H1 (cell line): ENCODE measurements around the gene CHCHD3. TPM values are rescaled to one million over a fixed set of nuclear protein-coding genes. Genes with fewer than 3 reads are reported as not detected.

Source experiments
- CTCF ChIA-PET: fragments of 300-600 bp; sonication (Branson Sonifier 250); formaldehyde crosslinking; loops from one replicate; lab custom pipeline; 2021; ENCODE audit not compliant: partially characterized antibody; lab: Charles Lee
- POLR2A ChIA-PET: fragments of 300-600 bp; sonication (Branson Sonifier 250); formaldehyde crosslinking; loops from one replicate; lab custom pipeline; 2021; ENCODE audit warnings: inconsistent platforms; ENCODE audit not compliant: partially characterized antibody; lab: Charles Lee
- DNase-seq, 2 experiments: peaks; one replicate each; pipeline versions ENCODE4 v3.0.0 to v3.0.0-alpha.2; 2010 to 2022; ENCODE audit warnings: low spot score in 2 of 2, low read depth in 1 of 2, mixed read lengths in 1 of 2
- FAIRE-seq: peaks from 2 replicates; lab custom pipeline; 2011; peaks lifted over from hg19 to GRCh38; lab: Jason Lieb, UNC
- H2AFZ ChIP-seq: 2 replicates; pipeline ENCODE4 v1.8.1; 2012; ENCODE audit warnings: low read length, inconsistent platforms
- H2AK5ac ChIP-seq: 2 replicates; pipeline ENCODE4 v1.6.1; 2013; ENCODE audit warnings: low read depth, low read length
- H2BK120ac ChIP-seq: replicated peaks from 2 replicates; pipeline ENCODE3; 2013; ENCODE audit warnings: low read depth, low read length, inconsistent platforms
- H2BK12ac ChIP-seq: 2 replicates; pipeline ENCODE4 v1.6.1; 2013; ENCODE audit warnings: low read depth, low read length
- H2BK15ac ChIP-seq: 2 replicates; pipeline ENCODE4 v1.6.1; 2013; ENCODE audit warnings: low read length
- H2BK20ac ChIP-seq: 2 replicates; pipeline ENCODE4 v1.6.1; 2013; ENCODE audit warnings: low read length
- H2BK5ac ChIP-seq: 2 replicates; pipeline ENCODE4 v1.6.1; 2013; ENCODE audit warnings: low read depth, low read length
- H3K14ac ChIP-seq: 2 replicates; pipeline ENCODE4 v1.6.1; 2013; ENCODE audit warnings: inconsistent platforms; ENCODE audit not compliant: insufficient read length
- H3K18ac ChIP-seq: 2 replicates; pipeline ENCODE4 v1.6.1; 2013; ENCODE audit warnings: low read length; ENCODE audit errors: extremely low read depth
- H3K23ac ChIP-seq: 2 replicates; pipeline ENCODE4 v1.6.1; 2013; ENCODE audit warnings: inconsistent platforms; ENCODE audit not compliant: insufficient read length
- H3K23me2 ChIP-seq: 2 replicates; pipeline ENCODE4 v1.6.1; 2013; ENCODE audit warnings: low read depth, low read length
- H3K27ac ChIP-seq: 2 replicates; pipeline ENCODE4 v1.6.1; 2011; ENCODE audit warnings: low read depth, low read length, inconsistent platforms
- H3K27me3 ChIP-seq, 4 experiments: replicated peaks in 1 of 4; 1 replicate in 1 of 4; 2 replicates in 3 of 4; pipeline versions ENCODE4 v1.6.1 to v1.8.1; 2011 to 2013; ENCODE audit warnings: low read length in 3 of 4, mild to moderate bottlenecking in 3 of 4, inconsistent platforms in 2 of 4, mixed read lengths in 2 of 4, moderate library complexity in 1 of 4; ENCODE audit not compliant: control insufficient read depth in 3 of 4, insufficient read depth in 3 of 4; ENCODE audit errors: extremely low read depth in 1 of 4
- H3K36me3 ChIP-seq, 4 experiments: 2 replicates each; pipeline versions ENCODE4 v1.6.1 to v1.8.1; 2011 to 2013; ENCODE audit warnings: mild to moderate bottlenecking in 4 of 4, low read length in 3 of 4, moderate library complexity in 2 of 4, control low read depth in 1 of 4, inconsistent platforms in 1 of 4; ENCODE audit not compliant: insufficient read depth in 4 of 4, control insufficient read depth in 2 of 4
- H3K4ac ChIP-seq: replicated peaks from 2 replicates; pipeline ENCODE3; 2013; ENCODE audit warnings: low read length, low read depth, mixed read lengths, inconsistent platforms; ENCODE audit not compliant: insufficient read length
- H3K4me1 ChIP-seq, 4 experiments: replicated peaks in 1 of 4; 1 replicate in 1 of 4; 2 replicates in 3 of 4; pipeline versions ENCODE4 v1.6.1 to v1.8.1; 2011 to 2013; ENCODE audit warnings: low read length in 3 of 4, inconsistent platforms in 2 of 4, mixed read lengths in 1 of 4; ENCODE audit not compliant: insufficient read depth in 4 of 4, control insufficient read depth in 3 of 4
- H3K4me2 ChIP-seq, 2 experiments: 2 replicates each; pipeline versions ENCODE4 v1.6.1 to v1.8.1; 2011 to 2013; ENCODE audit warnings: low read depth in 2 of 2, low read length in 2 of 2, control low read depth in 1 of 2, inconsistent platforms in 1 of 2, mild to moderate bottlenecking in 1 of 2; ENCODE audit not compliant: insufficient read depth in 1 of 2
- H3K4me3 ChIP-seq, 4 experiments: fragments of 200-600, 300-600 bp in 1 of 4; sonication (generic), shearing (Covaris generic), sonication (Bioruptor Twin) in 1 of 4; 2 replicates each; pipeline versions ENCODE4 v1.5.1 to v1.8.1; 2011 to 2016; ENCODE audit warnings: low read length in 4 of 4, low read depth in 3 of 4, control low read depth in 2 of 4, inconsistent platforms in 2 of 4, mild to moderate bottlenecking in 2 of 4, mixed read lengths in 1 of 4, moderate library complexity in 1 of 4; ENCODE audit not compliant: insufficient read depth in 2 of 4; ENCODE audit errors: extremely low read depth in 1 of 4
- H3K56ac ChIP-seq: replicated peaks from 2 replicates; pipeline ENCODE3; 2013; ENCODE audit warnings: low read depth, mild to moderate bottlenecking, mixed read lengths, low read length, inconsistent platforms; ENCODE audit not compliant: insufficient read length
- H3K79me1 ChIP-seq: 2 replicates; pipeline ENCODE4 v1.6.1; 2013; ENCODE audit warnings: low read depth, low read length, control low read depth
- H3K79me2 ChIP-seq, 2 experiments: 2 replicates each; pipeline versions ENCODE4 v1.6.1 to v1.8.1; 2012 to 2013; ENCODE audit warnings: low read length in 2 of 2, mild to moderate bottlenecking in 2 of 2, inconsistent platforms in 1 of 2; ENCODE audit not compliant: insufficient read depth in 2 of 2, control insufficient read depth in 1 of 2
- H3K9ac ChIP-seq, 4 experiments: replicated peaks in 1 of 4; 1 replicate in 1 of 4; 2 replicates in 3 of 4; pipeline versions ENCODE4 v1.6.1 to v1.8.1; 2011 to 2013; ENCODE audit warnings: low read depth in 3 of 4, low read length in 3 of 4, control low read depth in 2 of 4, mild to moderate bottlenecking in 2 of 4, moderate library complexity in 2 of 4, inconsistent platforms in 1 of 4; ENCODE audit errors: extremely low read depth in 1 of 4
- H3K9me3 ChIP-seq, 2 experiments: 2 replicates each; pipeline versions ENCODE4 v1.6.1 to v1.8.1; 2012 to 2013; ENCODE audit warnings: mild to moderate bottlenecking in 2 of 2, moderate library complexity in 2 of 2, control low read depth in 1 of 2, inconsistent platforms in 1 of 2, low read depth in 1 of 2, low read length in 1 of 2, mixed read lengths in 1 of 2; ENCODE audit not compliant: insufficient read depth in 2 of 2
- H4K20me1 ChIP-seq, 2 experiments: replicated peaks in 1 of 2; 2 replicates each; pipeline versions ENCODE3 to v1.8.1; 2011 to 2013; ENCODE audit warnings: inconsistent platforms in 2 of 2, low read length in 2 of 2, mild to moderate bottlenecking in 1 of 2; ENCODE audit not compliant: insufficient read depth in 2 of 2, control insufficient read depth in 1 of 2
- H4K5ac ChIP-seq: 2 replicates; pipeline ENCODE4 v1.6.1; 2013; ENCODE audit warnings: low read length, low read depth, mixed read lengths, inconsistent platforms; ENCODE audit not compliant: insufficient read length
- H4K8ac ChIP-seq: 2 replicates; pipeline ENCODE4 v1.8.0; 2013; ENCODE audit warnings: mild to moderate bottlenecking, moderate library complexity, low read length, inconsistent platforms; ENCODE audit not compliant: insufficient read depth; ENCODE audit errors: extremely low read depth
- H4K91ac ChIP-seq: replicated peaks from 2 replicates; pipeline ENCODE3; 2013; ENCODE audit warnings: low read length, mixed read lengths, inconsistent platforms; ENCODE audit not compliant: insufficient read length
- BRCA1 ChIP-seq: IDR thresholded peaks from 2 replicates; pipeline ENCODE4 v1.6.1; 2012; ENCODE audit warnings: low read depth, low read length, improper control_type of control experiment
- CBX5 ChIP-seq: fragments of 300-800, 300-1000 bp; sonication (generic); IDR thresholded peaks from 2 replicates; pipeline ENCODE4 v1.7.1; 2016; ENCODE audit warnings: antibody characterized with exemption, low read length, low read depth
- CBX8 ChIP-seq: fragments of 300-800, 300-1000 bp; sonication (generic); IDR thresholded peaks from 2 replicates; pipeline ENCODE4 v1.7.1; 2016; ENCODE audit warnings: low read depth, low read length, borderline replicate concordance
- FOSL1 ChIP-seq: IDR thresholded peaks from 2 replicates; pipeline ENCODE4 v1.6.1; 2011; ENCODE audit warnings: mild to moderate bottlenecking, low read depth, low read length, moderate library complexity; ENCODE audit not compliant: insufficient read depth
- GABPA ChIP-seq: IDR thresholded peaks from 2 replicates; pipeline ENCODE4 v1.6.1; 2011; ENCODE audit warnings: mild to moderate bottlenecking, low read length, moderate library complexity, borderline replicate concordance; ENCODE audit not compliant: insufficient read depth
- GTF2F1 ChIP-seq: IDR thresholded peaks from 2 replicates; pipeline ENCODE4 v1.6.1; 2012; ENCODE audit warnings: low read depth, low read length, improper control_type of control experiment, borderline replicate concordance
- KDM4A ChIP-seq: IDR thresholded peaks from one replicate; pipeline ENCODE4 v1.7.1; 2012; ENCODE audit warnings: low read depth, mild to moderate bottlenecking, moderate library complexity, low read length, inconsistent platforms; ENCODE audit not compliant: severe bottlenecking
- NANOG ChIP-seq: IDR thresholded peaks from 2 replicates; pipeline ENCODE4 v1.6.1; 2011; ENCODE audit warnings: low read length, low read depth, mild to moderate bottlenecking, inconsistent platforms; ENCODE audit not compliant: insufficient read depth, poor library complexity, severe bottlenecking
- PHF8 ChIP-seq: fragments of 200-600 bp; sonication (generic); conservative IDR thresholded peaks from 2 replicates; pipeline ENCODE4 v1.7.1; 2012; ENCODE audit warnings: low read depth, mild to moderate bottlenecking, inconsistent platforms, low read length, moderate library complexity
- RNF2 ChIP-seq: fragments of 200-900, 300-1000 bp; sonication (generic); IDR thresholded peaks from 2 replicates; pipeline ENCODE4 v1.7.1; 2016; ENCODE audit warnings: borderline replicate concordance, low read depth, mild to moderate bottlenecking, antibody characterized with exemption, low read length; ENCODE audit not compliant: poor library complexity, severe bottlenecking; ENCODE audit errors: missing control alignments
- SUZ12 ChIP-seq: fragments of 200-600 bp; sonication (generic); IDR thresholded peaks from 2 replicates; pipeline ENCODE4 v1.6.1; 2012; ENCODE audit warnings: mild to moderate bottlenecking, inconsistent platforms, low read length, moderate library complexity, mixed read lengths
- TAF1 ChIP-seq: IDR thresholded peaks from 2 replicates; pipeline ENCODE4 v1.6.1; 2011; ENCODE audit warnings: mild to moderate bottlenecking, low read depth, low read length
- TBP ChIP-seq: IDR thresholded peaks from 2 replicates; pipeline ENCODE4 v1.6.1; 2011; ENCODE audit warnings: low read depth, low read length, improper control_type of control experiment
- WGBS, 2 experiments: shearing (Covaris generic) in 1 of 2; methylation state at CpG; one replicate each; pipeline versions ENCODE4 v1.1.6 to v1.1.7; 2013 to 2015; ENCODE audit warnings: low lambda C conversion rate in 2 of 2, mixed read lengths in 2 of 2, inconsistent platforms in 1 of 2, low coverage in 1 of 2, missing lambda C conversion rate in 1 of 2; ENCODE audit not compliant: insufficient replicate concordance in 2 of 2, insufficient coverage in 1 of 2, insufficient read length in 1 of 2; ENCODE audit errors: extremely low coverage in 1 of 2, missing lambda C conversion rate in 1 of 2; 5-methylcytosine and 5-hydroxymethylcytosine counted together
- polyA plus RNA-seq, 7 experiments: library from polyadenylated mRNA; depleted of rRNA in 3 of 7; stranded (reverse) in 5 of 7; unstranded in 2 of 7; fragments of >200 nt in 5 of 7; fragments of 200-250 nt in 2 of 7; gene quantifications; 1 replicate in 5 of 7; 2 replicates in 1 of 7; 4 replicates in 1 of 7; pipeline versions ENCODE4 v1.2.1 to v1.2.3, GENCODE V29; 2011 to 2013; ENCODE audit warnings: missing spikeins in 2 of 7, mixed read lengths in 2 of 7
- total RNA-seq: library from RNA; stranded (reverse); fragmentation: NEBNext Ultra II Directional; extraction: Animal tissue kit (Norgen Biotek cat#: 25700); gene quantifications from 2 replicates; pipeline ENCODE4 v1.2.1, GENCODE V29; 2021

The CHCHD3 gene
- total and polyA plus RNA-seq, 2 of the 8 experiments (the other 6 are each of a cell fraction or from before 2014, with no cell fraction given) = 42.9 to 137 TPM

DNA sequence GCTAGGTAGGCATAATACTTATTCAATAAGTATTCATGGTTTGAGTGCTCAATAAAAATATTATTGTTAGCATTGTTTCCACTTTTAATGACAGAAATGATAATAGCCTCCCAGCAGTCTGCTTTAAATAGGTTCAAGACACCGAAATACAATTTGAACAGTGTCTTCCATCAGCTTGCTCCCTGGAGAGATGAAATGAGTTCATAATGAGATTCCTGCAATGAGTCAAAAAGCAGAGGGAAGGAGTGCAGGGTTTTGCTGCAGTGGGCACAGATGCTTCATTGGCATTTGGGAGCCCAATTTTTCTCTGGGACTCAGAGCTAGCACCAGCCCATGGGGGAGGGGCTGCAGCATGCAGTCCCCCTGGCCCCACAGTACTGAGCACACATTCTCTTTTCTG is 32.6 kb upstream of the CHCHD3 start:
- H3K27ac ChIP-seq = no peak overlapping the region
- peaks cover 0 to 7% (median 3%) of the 10 kb centered on the region in 4 experiments; a peak in 5 of 7 replicates for H3K4me1 ChIP-seq
- TF ChIP-seq CBX8 (no peak), PHF8 (no peak), RNF2 (no peak), FOSL1 (no peak), SUZ12 (no peak), CBX5 (no peak), KDM4A (no peak), TBP (no peak), NANOG (no peak), TAF1 (no peak), GTF2F1 (no peak), GABPA (no peak), BRCA1 (no peak)
- H3K4ac ChIP-seq = no peak overlapping the region
- no peak overlapping the region for H3K23ac ChIP-seq
- no peak overlapping the region for H4K5ac ChIP-seq
- no peak overlapping the region for H2BK5ac ChIP-seq
- H3K23me2 ChIP-seq = no peaks in the 10 kb centered on the region
- 0 out of 4 replicates have a peak, but pooled peaks cover 0 to 3% of the 10 kb centered on the region in 2 experiments for H3K9me3 ChIP-seq
- no peak overlapping the region for H3K56ac ChIP-seq
- H2BK120ac ChIP-seq = no peak overlapping the region
- H2AK5ac ChIP-seq = no peak overlapping the region
- H3K79me2 ChIP-seq = no peaks in the 10 kb centered on the region
- WGBS, 2 experiments = 80% methylated on average over 1 of the region's 1 CpG; no CpG with 5 or more reads in 1 of the 2 experiments
- no peak overlapping the region for H3K9ac ChIP-seq
- DNase-seq (no peak), FAIRE-seq (no peak)
- no peak overlapping the region for H2BK15ac ChIP-seq
- no peak overlapping the region for H2BK12ac ChIP-seq
- H3K18ac ChIP-seq = no peak overlapping the region
- ChIA-PET POLR2A (interaction anchor here (0.6 to 1.1 kb wide), 3 partner anchors 9 to 1297 kb away, joined by 3 read pairs; no protein-coding TSS in a partner anchor), CTCF (interaction anchor here (0.9 to 1.1 kb wide), 2 partner anchors 10 to 13 kb away, joined by 3 to 5 read pairs; no protein-coding TSS in a partner anchor)
- H3K14ac ChIP-seq = no peak overlapping the region
- no peaks in the 10 kb centered on the region for H3K36me3 ChIP-seq
- H3K4me3 ChIP-seq = no peak overlapping the region
- H2AFZ ChIP-seq = no peak overlapping the region
- H4K20me1 ChIP-seq = no peaks in the 10 kb centered on the region
- no peaks in the 10 kb centered on the region for H3K79me1 ChIP-seq
- no peaks in the 10 kb centered on the region for H3K27me3 ChIP-seq
- H4K8ac ChIP-seq = no peak overlapping the region
- no peak overlapping the region for H2BK20ac ChIP-seq
- no peak overlapping the region for H4K91ac ChIP-seq
- H3K4me2 ChIP-seq = no peak overlapping the region
